ENCODE results near the gene EOLA1.
"Not testable (repeated sequence)": the region's sequence is repeated elsewhere in the genome, so short reads cannot be mapped to it uniquely, and the experiment has no call there.

Gene EOLA1

DNA sequence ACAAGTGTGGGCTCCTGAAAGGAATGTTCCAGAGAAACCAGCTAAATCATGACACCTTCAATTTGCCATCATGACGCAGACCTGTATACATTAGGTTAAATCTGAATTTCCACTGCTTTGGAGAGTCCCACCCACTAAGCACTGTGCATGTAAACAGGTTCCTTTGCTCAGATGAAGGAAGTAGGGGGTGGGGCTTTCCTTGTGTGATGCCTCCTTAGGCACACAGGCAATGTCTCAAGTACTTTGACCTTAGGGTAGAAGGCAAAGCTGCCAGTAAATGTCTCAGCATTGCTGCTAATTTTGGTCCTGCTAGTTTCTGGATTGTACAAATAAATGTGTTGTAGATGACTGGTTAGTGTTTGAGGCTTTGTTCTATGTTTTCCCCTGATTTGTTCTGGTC is 6.2 kb downstream of the EOLA1 start:
- DNase-seq: not testable (repeated sequence)

DNA sequence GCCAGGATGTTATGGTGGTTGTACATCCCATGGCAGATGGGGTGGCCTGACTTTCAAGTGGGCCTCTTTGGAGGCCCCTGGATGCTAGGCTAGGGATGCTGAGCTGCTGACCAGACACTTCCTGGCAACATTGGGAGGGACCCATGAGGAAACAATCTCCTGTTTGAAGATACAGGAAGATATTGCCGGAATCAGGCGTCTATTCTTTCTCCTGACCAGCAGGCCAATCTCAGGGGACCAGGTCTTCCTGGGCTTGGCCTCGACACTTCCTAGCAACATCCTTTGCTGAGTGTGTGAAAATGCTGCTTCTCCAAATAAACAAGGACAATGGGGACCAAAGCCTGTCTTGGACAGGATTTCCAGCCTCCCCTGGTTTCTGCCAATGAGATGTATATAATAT is 7.0 kb downstream of the EOLA1 start:
- DNase-seq: not testable (repeated sequence)

DNA sequence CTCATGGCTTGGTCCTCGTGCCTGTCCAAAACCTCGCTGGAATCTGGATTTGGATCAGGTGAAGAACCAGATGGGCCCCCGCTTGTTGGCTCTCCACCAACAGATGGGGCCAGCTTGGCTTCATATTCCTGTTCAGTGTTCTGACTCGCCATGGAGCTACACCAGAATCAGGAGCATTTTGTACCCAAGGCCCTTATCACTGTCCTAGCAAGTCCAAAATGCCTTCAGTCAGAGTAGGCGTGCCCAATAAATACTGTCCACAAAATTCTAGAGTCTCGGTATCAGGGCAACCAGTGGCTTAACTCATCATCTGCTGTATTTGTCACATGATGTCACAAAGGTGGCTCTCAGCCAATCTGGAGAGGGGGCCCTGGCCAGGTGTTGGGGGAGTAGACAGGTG is 8.9 kb downstream of the EOLA1 start, which contains the start of gene HSFX3:
Gene HSFX3 (minus strand): TSS at position 224 of the 400 bp plus-strand sequence. CDS start 72 bp downstream, at position 152.
- not testable (repeated sequence) for DNase-seq

DNA sequence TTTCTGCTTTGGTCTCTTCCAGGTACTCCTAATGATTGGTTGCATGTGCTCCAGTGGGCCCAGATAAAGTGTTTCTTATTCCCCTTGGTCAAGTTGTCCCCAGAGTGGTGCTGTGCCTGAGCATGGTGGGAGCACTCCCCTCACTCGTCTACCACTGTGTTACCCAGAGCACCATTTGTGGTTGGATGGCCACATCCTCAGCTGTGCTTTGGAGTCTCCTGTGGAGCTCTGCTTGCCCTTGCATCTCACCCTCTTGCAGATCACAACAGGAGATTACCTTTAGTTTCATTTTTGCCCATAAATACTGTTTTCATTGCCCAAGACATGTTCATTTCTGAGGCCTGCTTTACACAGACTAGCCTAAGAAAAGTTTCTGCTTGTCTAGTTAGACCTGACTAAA is 9.6 kb downstream of the EOLA1 start:
- DNase-seq: not testable (repeated sequence)

DNA sequence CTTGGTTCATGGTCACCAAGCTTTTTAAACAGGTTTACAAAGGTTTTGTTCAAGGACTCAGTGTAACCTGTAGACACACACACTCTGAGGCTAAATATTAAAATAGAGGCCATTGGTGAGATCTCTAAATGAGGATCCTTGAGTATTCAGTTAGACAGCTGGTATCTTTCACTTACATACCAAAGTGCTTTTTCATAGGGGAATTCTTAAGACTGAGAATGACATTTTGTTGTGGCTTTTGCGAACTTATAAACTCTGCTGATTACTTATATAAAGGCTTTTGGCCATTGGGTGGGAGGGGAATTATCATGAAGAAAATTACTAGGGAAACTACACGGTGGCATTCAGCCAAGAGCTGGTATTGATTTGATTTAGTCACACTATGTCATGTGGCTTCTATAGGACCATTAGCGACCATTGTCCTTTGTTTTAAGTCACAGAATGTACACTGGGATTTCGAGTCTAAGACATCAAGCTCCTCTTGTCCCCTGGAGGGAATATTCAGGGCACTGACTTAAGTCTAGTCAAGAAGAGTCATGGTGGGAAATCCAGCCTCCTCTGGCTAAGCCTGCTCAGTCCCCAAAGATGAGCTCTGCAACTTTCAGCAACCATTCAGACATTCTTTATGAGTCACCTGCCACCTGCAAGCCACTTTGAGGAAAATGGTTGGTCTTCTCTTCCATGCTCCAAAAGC is 10.6 kb downstream of the EOLA1 start:
- DNase-seq: not testable (repeated sequence)

DNA sequence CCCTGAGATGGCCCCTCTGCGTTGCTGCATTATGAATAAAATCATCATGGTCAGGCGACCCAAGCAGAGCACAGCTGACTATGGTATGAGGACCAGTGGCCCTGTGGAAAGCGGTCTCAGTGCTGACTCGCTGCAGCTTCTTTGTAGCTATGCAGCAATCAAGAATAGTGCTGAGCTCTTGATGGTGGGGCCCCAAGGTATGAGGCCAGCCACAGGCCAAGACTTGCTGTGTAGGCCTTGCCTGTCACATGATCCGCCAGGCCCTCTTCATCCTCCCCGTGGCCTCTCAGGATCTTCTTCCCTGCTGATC is 11.1 kb downstream of the EOLA1 start:
- DNase-seq: not testable (repeated sequence)

DNA sequence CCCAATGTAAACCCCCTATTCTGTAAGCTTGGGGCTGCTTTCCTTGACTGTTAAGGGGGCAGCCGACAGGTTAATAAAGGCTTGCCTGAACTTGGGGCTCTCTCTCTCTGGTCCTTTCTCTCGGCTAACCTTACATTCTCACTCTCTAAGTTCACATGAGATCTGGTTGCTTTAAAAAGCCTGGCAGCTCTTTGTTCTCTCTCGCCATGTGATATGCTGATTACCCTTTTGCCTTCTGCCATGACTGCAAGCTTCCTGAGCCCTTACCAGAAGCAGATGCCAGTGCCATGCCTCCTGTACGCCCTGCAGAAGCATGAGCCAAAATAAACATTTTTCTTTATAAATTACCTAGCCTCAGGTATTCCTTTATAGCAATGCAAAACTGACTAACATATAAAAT is 14.4 kb downstream of the EOLA1 start:
- DNase-seq: not testable (repeated sequence)

DNA sequence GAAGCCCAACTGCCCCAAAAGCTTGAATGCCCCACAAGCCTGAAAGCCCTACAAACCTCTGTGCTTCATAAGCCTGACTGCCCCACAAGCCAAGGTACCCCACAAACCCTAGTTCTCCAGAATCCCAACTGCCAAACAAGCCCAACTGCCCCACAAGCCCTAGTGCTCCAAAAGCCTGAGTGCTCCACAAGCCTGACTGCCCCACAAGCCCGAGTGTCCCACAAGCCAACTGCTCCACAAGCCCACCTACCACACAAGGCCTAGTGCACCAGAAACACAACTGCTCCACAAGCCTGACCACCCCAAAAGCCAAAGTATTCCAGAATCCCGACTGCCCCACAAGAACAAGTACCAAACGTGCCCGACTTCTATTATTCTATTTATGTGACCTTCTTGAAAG is 22.5 kb downstream of the EOLA1 start:
- no peak for DNase-seq

DNA sequence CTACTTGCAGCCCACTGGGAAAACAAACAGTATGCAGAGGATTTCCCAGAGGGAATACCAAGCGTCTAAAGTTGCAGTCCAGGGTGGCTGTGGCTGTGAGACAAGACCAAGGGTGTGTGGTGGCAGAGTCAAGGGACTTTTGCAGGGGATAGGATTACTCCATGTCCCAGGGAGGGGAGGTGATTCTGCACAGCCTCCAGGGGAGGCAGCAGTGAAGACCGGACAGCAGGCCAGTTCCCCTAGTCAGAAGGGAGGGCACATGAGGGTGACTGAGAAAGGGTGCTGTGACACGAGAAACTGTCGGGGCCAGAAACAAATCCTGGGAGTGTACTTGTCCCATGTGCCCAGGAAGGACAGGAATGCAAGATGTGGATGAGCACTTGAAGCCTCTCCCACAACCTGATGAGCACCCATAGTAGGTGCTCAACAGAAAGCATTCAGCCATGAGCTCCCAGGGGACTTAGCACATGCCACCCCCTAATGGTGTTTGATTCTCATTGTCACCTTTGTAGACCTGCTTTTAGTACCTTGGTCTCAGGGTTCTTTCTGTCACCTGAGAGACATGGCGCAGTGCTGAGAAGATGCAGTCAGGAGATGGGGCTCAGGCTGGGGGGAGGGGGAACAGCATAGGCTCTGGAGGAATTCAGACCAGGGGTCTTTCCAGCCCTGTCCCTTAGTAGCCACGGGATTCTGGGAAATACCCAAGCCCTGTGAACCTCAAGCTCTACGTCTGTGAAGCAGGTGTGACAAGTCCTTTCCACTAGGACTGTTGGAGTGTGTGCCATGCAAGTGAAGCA is 27.0 kb downstream of the EOLA1 start:
- no peak for DNase-seq

DNA sequence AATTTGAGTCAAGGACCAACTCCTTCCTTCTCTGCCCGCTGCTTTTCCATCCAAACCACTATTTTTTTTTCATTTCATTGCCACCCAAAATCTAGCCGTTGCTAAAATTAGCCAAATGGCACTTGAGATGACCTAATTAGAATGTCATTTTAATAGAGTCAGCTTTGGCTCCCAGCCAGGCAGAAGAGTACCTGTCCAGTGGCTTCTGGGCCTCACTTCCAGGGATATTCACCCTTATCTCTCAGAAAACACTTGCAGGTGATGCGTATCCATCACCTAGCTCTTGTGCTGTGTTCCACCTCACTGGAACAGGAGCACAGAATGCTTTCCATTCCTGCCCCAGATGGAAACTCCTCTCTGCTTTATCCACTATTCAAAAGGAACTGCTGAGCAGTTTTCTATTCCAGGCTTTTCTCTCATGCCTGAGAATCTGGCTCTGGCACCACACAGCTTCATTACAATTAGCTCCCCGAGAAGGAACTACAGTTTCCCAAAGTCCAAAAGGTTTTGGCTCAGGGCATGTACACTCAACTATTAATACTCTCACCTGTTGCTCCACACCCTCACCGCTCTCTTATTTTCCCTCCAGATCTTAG is 28.0 kb downstream of the EOLA1 start:
- DNase-seq: no peak

DNA sequence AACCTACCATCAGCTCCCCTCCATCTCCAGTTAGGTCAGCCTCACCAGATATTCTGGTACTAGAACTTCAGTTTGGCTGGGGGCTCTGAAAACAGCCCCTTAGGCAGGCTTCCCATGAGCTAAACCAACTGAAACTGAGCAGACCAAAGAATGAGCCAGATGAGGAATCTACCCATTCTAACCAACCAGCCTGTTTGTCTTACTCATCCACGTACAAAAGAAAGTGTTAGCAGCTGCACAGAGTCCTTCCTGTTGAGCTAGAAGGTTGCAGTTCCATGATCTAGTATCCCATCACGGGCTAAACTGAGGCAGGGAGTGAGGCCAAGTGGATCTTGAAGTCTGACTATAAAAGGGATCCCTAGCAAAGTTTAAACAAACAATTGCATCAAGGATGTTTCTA is 29.0 kb downstream of the EOLA1 start:
- DNase-seq: no peak

DNA sequence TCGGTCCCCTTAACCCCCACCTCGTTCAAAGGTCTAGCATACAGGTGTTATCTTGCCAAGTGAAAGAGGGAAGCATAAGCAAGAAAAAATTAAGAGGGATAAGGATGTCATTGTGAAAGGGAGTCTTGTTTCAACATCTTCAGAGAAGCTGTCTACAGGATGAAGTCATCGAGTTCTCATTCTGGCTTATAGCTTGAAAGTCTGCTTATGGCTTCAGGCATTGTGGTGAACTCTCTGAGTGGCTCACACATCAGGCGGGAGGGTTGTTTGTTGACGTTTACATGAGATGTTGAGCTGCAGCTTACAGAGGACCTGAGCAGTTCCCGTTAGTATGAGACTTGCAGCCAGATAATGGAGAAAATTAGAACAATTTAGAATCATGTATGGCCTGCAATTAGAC is 29.9 kb downstream of the EOLA1 start:
- peak; percentile 0 for DNase-seq

DNA sequence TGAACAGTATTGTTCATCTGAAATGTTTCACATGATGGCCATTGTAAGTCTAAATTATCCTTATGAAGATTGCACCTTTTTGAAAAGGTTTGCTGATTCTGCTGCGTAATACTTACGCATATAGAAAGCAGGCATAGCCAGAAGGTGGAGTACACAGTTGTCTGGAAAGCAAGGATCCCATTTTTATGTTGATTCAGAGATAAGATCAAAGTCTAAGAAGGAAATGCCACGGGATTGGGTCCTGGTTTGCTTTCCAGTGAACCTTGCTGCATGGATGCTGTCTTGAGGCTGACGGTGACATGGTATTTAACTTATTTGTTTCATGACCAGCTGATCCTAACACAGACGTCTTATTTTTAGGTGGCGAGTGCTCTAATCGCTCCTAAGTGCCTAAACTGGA is 31.0 kb downstream of the EOLA1 start:
- DNase-seq: peak; percentile 0

DNA sequence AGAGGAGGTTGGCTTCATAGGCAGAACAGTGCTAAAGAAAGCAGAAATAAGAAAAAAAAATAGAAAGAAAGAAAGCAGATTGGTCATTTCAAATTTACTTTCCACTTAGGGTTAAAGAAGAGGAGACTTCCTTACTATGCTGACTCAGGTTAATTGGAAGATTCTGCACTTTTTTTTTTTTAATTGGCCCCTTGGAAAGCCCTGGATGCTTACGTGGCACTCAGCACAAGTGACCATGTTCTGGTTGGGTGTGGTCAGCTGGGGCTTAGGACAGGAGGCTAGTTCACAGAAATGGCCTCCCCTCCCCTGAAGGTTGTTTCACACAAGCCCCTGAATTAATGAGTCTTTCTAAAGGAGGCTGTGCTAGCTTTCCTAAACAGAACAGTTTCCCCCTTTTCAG is 31.9 kb downstream of the EOLA1 start:
- DNase-seq: no peak

DNA sequence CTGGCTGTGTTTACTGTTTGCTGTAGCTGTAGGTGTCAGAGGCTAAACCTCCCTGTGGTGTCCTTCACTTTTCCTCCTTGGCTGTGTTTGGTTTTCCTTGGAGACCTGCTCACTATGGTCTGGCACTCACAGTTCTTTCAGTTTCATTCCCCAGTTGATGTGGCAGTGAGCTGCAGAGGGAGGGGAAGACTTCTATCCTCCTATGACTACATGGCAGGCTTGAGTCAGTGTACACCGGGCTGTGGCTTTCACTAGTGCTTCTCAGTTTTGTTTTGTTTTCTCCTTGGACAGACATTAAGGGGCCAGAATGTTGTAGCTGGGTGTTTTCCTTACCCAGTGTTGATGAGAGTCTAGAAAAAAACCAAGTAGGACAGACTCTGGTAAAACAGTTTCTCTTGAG is 32.6 kb downstream of the EOLA1 start:
- DNase-seq: not testable (repeated sequence)

DNA sequence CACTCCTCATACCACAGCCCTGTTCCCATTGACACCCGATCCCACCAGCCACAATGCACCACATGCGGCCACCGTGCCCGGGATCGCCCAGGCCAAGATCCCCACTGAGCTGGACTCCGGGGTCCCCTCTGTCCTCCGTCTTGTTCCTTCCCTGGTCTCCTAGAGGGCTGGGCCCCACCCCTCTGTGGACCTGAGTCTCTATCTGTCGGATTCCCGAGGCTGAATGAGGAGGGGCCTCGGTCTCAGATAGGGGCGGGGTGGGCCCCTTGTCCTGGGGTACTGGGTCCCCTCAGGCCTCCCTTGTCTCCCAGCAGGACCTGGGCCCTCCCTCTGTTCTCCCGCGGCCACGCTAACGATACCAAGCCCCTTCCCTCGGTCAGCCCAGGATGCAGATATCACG is 44.8 kb downstream of the EOLA1 start:
- not testable (repeated sequence) for DNase-seq

DNA sequence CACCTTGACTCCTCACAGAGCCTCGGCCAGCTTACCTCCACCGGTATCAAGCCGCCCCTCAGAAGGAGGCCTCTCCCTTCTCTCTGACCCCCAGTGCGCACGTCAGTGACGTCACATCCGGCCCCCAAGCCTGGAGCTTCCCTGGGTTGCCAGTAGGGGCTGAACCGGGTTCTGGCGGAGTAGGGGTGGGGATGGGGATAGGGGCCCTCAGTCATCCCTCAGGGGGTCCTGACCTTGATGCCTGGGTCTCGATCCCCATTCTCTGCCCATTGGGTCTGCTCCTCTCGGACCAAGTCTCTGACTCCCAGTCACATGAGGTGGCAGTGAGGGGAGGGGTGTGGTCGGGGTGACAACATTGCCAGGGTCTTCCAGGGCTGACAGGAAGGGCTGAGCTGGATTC is 46.5 kb downstream of the EOLA1 start, which contains the start of gene MAGEA9B:
Gene MAGEA9B (minus strand): TSS at position 101 of the 400 bp plus-strand sequence. CDS start 4,280 bp downstream, outside the sequence.
- DNase-seq: not testable (repeated sequence)

DNA sequence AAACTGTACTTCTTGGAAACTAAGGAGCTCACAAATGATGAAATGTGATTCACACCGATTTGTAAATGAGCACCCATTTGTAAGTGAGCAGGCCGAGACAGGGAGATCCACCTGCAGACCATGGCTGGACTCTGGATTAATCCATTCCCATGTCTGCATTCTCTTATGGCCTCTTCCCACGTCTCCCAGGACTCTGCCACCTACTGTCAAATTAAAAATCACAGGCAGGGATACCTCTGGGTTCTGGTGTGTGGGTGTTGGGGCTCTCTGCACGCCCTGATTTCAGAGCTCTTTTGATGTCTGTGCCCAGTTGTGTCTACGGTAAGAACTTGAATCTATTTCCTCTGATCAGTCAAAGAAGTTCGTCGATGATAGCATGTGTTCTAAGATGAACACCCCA is 50.2 kb downstream of the EOLA1 start:
- DNase-seq: not testable (repeated sequence)

DNA sequence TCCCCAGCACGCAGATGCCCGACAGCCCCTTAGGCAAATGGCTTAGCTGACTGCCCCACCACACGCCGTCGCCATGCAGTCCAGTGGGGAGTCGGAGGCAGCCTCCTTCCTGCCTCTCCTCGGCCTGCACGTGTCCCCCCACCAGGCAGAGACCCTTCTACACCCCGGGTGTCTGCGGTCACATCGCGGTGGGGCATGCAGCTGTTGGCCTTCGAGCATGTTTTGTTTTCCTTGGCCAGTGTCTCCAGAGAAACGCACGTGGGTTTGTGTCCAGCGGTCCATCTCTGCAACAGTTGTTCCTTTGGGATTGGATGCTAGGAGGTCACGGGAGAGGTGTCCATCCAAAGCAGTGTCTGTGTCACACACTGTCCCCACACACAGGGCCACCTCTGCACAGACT is 54.4 kb downstream of the EOLA1 start, which contains the start of gene HSFX2:
Gene HSFX2 (minus strand): TSS at position 101 of the 400 bp plus-strand sequence. CDS start 614 bp downstream, outside the sequence.
- not testable (repeated sequence) for DNase-seq

DNA sequence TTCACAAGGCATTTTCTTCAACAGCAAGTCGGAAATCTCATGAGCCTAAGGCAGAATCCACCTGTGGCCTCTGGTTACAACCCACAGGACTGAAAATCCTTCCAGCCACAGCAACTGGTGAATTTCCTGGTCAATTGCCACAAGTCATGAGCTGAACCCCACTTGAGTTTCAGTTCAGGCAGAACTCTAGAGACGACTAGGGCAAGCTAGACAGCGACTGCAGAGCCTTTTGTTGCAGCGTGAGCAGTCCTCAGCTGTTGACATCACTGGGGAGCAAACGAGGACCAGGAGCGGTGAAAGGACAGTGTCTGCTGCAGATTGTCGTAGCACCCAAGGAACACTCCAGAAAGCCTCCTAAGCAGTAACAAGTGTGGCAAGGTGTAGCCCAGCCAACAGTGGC is 55.1 kb downstream of the EOLA1 start:
- not testable (repeated sequence) for DNase-seq
